HG03378 (cell line): ENCODE data around the gene CLDN5.

Source experiments
- ATAC-seq: cut with Tn5 transposase; IDR thresholded peaks from one replicate; pipeline ENCODE4 v1.9.1; 2021; ENCODE audit warnings: mild to moderate bottlenecking, moderate library complexity; ENCODE audit not compliant: unreplicated experiment

Gene CLDN5

DNA sequence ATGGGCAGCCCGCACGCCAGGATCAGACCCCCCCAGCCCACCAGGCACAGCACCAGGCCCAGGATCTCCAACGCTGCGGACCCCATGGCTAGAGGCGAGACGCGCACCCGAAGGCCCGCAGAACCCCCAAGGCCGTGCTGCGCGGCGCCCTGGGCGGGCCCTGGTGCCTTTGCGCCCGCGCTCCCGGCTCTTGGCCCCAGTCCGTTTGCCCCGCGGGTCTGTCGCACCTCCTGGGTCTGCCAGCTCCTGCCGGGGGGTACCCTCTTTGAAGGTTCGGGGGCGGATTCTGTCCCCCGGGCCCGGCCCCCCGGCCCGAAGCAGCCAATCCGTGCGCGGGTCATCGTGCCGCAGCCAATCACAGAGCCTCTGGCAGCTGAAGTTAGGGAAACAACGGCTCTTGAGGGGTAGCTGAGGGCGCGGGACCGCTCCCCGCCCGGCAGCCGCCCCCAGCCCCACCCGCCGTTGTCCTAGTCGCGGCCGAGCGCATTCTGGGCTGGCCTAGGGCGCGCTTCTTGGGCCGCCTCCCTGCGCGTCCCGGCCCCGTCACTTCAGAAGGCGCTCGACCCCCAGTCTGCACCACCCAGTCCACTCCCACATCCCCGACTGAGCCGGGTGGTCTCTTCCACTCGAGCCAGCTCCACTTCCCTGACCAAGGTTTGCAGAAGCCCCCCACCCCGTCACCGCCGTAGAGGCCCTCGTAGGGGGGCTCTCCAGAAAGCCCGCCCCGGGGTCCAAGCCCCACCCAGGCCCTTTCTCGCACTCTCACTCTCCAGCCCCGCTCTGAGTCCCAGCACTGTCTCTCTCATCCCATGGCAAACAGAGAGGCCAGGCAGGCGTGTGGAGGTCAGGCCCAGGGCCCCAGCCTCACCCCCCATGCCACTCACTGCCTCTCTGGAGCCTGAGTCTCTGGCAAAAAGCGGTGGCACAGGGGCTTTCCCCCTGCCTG, at the start of gene CLDN5:
Gene CLDN5 (minus strand): TSS at position 241 of the 946 bp plus-strand sequence. CDS start 155 bp downstream, at position 86.
- no peak for ATAC-seq

GRCh38 chr22:19571995-19572394, 47.8 kb upstream of the CLDN5 start:
- no peak for ATAC-seq

- no peak for ATAC-seq
Observed at GRCh38 chr22:19571207-19571795, 47.1 kb upstream of the CLDN5 start.

DNA sequence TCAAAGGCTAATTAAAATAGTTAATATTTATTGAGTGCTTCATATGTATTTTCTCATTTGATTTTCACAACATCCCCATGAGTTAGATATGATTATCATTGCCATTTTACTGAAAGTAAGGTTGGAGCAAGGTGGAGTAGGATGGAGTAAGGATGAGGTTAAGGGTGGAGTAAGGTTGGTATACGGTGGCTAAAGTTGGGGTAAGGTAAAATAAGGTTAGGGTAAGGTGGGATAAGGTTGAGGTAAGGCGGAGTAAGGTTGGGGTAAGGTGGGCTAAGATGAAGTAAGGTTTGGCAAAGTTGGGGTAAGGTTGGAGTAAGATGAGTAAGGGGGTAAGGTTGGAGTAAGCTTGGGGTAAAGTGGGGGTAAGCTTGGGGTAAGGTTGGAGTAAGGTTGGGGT, 45.8 kb upstream of the CLDN5 start:
- ATAC-seq, result no peak

DNA sequence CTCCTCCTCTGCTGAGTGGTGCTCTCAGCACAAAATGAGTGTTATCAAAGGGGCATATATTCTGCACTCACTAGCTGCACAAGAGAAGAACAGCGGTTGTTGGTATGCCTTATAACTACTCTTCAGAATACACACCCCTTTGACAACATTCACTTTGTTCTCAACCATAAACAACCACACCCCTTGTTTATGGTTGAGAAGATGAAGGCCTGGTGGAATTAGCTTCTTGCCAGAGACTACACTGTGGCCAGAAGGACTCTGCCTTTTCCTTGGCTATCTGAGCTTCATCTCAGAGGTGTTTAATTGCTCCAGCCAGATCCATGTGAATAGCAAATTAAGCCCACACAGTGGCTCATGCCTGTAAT, 45.0 kb upstream of the CLDN5 start:
- ATAC-seq, result no peak

- no peak for ATAC-seq
Observed at GRCh38 chr22:19568337-19569275, 44.4 kb upstream of the CLDN5 start.

DNA sequence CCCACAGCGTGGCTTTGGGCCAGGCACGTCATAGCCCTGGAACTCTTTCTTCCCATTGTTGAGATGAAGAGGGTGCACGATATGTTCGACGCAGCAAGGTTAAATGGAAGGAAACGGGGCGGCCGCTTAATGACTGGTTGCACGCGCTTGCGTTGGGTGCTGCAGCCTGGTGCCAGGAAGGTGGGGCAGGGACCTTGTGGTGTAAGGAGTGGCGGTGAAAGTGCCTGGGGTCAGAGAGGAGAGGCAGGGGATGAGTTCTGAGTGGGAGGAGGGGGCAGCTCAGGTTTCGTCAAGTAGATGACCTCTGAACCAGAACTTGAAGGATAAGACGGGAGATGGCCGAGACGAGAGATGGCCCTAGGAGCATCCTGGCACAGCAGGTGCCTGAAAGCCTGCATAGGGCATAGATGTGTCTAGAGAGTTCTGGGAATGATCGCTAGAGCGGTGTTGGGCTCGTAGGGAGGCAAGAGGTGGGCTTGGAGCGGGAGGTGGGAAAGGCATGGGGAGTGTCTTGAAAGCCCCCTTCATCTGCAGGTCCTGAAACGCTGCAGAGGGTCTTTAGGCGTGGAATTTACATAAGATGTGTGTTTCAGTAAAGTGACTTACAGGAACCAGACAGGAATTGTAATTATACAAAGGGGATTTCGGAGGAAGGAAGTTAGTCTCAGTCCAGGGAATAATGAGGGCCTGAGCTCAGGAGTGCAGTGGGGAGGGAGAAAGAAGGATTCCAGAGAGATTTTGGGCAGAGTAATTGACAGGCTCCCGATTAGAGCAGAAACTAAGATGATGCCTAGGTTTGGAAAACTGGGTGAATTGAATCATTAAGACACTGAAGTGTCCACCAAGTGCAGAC, 43.2 kb upstream of the CLDN5 start:
- no peak for ATAC-seq

DNA sequence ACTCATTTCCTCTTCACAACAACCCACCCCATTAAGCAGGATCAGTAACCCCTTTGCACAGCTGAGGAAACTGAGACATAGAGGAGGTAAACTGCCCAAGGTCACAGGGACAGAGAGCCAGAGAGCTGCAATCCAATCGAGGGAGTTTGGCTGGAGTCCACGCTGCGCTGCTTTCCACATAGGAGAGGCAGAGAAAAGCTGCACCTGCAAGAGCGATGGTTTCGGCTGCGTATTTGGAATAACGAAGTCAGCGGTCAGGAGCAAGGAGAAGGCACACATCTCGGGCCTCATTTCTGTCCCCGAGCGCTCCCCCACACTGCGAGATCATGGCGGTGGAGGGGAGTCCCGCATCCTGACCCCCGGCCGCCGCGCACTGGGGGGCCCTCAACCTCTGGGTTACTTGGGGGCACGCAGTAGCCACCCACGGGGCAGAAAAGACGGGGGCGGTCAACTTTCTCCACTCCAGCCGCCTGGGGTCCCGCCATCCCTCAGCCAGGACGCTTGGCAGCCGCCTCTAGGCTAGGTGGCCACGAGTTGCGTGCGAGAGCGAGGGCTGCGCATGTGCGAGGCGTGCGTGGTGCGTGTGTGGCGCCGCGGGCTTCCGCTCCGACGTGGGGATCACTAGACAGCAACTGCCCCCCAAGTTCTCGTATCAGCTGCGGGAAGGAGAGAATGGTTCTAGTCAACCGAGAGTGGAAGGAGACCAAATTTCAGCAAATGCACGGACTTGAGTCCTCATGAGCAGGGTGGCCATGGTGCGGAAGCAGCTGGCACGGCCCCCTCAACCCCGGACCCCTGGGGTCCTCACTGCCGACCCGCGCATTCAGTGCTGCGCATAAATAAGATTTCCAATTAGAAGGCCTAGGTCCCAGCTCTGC, 42.3 kb upstream of the CLDN5 start:
- ATAC-seq, result no peak

GRCh38 chr22:19565382-19566278, 41.4 kb upstream of the CLDN5 start:
- ATAC-seq, result no peak

DNA sequence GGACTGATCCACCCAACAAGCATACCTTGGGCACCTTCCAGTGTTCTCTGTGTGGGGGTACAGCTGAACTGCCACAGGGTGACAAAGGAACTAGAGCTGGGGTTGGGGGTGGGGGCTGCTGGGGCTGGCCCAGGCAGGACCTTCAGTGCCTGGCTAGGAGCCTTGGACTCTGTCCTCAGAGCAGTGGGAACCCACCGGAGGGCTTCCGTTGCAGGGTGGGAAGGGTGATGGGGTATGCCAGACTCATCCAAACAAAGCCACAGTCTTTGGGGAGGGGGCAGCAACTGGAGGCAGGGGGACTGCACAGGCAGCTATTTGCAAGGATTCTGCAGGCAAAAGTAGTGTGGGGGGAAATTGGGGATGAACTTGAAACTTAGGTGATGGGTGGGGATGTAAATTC, 35.7 kb upstream of the CLDN5 start:
- no peak for ATAC-seq

- ATAC-seq, result no peak
Observed at GRCh38 chr22:19559324-19559811, 35.2 kb upstream of the CLDN5 start.

GRCh38 chr22:19556963-19557545, 32.8 kb upstream of the CLDN5 start:
- ATAC-seq, result no peak

- ATAC-seq, result no peak
Observed at GRCh38 chr22:19555651-19556050, 31.4 kb upstream of the CLDN5 start.

DNA sequence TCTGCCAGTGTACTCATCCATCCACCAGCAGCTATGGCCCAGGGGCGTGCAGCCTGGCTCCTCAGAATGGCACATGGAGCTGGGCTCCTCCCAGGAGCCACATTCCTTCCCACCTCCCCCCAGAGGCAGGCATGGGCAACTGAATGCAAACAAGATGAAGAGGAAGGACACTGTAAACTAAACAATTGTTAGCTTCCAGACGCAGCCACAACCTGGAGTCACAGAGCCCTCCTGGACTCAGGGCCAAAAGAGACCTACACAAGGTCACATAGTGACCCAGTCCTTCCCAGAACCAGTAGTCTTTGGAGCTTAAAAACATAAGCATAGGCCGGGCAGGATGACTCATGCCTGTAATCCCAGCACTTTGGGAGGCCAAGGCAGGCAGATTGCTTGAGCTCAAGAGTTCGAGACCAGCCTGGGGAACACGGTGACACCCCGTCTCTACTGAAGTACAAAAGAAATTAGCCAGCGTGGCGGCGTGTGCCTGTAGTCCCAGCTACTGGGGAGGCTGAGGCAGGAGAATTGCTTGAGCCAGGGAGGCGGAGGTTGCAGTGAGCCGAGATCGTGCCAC, 30.7 kb upstream of the CLDN5 start:
- no peak for ATAC-seq

DNA sequence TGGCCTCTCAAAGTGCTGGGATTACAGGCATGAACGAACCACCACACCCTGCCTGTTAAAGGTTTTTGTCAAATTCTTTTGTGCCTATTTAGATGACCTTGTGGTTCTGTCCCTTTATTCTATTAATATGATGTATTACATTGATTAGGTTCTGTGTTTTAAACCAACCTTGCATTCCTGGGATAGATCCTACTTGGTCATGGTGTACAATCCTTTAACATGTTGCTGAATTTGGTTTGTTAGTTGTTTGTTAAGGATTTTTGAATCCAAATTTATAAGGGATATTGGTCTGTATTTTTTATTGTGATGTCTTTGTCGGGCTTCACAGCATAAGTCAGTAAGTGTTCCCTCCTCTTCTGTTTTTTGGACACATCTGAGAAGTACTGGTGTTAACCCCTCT, 29.0 kb upstream of the CLDN5 start:
- no peak for ATAC-seq

DNA sequence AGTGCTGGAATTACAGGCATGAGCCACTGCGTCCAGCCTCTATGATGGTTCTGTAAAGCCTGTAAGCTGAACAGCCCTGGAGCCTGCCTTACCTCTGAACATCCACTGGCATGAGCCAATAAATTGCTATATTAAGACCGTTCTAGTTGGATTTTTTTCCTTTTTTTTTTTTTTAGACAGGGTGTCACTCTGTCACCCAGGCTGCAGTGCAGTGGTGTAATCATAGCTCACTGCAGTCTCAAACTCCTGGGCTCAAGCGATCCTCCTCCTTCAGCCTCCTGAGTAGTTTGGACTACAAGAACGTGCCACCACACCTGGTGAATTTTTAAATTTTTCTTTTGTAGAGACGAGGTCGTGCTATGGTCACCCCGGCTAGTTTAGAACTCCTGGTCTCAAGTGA, 26.2 kb upstream of the CLDN5 start:
- no peak for ATAC-seq

DNA sequence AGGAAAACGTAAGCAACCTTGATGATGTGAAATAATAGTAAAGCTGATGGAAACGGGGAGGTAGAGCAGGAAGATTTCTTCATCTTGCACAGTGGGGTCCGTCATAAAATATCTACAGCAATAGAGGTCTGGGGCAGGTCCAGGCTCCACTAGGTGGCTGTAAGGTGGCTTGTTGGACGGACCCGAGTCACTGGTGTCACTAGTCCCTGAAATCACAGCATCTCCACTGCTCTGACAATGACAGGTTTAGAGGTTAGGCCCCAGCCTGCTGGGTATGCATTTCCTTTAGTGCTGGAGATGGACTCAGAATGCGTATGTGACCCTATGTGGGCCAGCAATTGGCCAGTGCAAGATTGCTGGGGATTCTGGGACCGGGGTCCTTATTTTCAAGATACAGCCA, 25.2 kb upstream of the CLDN5 start:
- ATAC-seq, result no peak

DNA sequence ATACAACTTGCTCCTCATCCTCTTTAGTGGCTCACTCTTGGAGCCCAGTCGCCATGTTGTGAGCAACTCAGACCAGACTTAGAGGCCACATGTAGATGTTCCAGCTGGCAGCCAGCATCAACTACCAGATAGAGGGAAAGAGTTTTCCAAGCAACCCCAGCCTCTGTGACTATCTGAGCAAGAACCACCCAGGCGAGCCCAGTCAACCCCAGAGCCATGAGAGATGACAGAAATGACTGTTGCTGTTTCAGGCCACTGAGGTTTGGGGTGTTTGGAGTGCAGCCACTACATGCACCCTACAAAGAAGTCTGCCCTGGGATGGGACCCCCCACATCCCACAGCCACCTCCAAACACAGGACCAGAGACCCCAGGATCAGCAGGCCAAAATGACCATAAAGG, 24.8 kb upstream of the CLDN5 start:
- no peak for ATAC-seq
